Smooth muscle cell of the coronary artery (primary cell): ENCODE data around the gene LEMD3. TPM values are rescaled to one million over a fixed set of nuclear protein-coding genes. Genes with fewer than 3 reads are reported as not detected.

Source experiments
- total RNA-seq: library from RNA; depleted of rRNA; stranded (reverse); fragments of >200 nt; gene quantifications from 2 replicates; pipeline ENCODE4 v1.2.3, GENCODE V29; 2014; ENCODE audit warnings: low replicate concordance

Gene LEMD3
- 10.1 and 21.2 TPM in 2 replicates for total RNA-seq

DNA sequence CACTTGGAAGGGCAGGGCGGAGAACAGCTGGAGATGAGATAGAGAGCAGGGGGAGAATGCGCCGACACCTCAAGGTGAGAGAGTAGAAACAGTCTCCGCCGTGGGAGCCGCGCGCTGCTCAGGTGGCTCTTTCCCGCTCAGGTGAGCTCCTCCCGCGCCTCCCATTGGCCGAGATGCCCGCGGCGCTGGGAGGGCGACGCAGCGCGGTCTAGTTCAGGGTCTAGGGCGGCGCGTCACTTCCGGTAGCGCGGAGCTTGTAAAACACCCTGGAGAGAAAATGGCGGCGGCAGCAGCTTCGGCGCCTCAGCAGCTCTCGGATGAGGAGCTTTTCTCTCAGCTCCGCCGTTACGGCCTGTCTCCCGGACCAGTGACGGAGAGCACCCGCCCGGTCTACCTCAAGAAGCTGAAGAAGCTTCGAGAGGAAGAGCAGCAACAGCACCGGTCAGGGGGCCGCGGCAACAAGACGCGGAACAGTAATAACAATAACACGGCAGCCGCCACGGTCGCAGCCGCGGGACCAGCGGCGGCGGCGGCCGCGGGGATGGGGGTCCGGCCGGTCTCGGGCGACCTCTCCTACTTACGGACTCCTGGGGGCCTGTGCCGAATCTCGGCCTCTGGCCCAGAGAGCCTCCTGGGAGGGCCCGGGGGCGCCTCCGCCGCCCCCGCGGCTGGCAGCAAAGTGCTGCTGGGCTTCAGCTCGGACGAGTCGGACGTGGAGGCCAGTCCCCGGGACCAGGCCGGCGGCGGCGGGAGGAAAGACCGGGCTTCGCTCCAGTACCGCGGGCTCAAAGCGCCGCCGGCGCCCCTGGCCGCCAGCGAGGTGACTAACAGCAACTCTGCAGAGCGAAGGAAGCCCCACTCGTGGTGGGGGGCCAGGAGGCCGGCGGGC lies at the start of gene LEMD3:
TSS of gene LEMD3 (plus strand) at position 264 of the 889 bp plus-strand sequence. CDS start at position 278, 14 bp downstream.

DNA sequence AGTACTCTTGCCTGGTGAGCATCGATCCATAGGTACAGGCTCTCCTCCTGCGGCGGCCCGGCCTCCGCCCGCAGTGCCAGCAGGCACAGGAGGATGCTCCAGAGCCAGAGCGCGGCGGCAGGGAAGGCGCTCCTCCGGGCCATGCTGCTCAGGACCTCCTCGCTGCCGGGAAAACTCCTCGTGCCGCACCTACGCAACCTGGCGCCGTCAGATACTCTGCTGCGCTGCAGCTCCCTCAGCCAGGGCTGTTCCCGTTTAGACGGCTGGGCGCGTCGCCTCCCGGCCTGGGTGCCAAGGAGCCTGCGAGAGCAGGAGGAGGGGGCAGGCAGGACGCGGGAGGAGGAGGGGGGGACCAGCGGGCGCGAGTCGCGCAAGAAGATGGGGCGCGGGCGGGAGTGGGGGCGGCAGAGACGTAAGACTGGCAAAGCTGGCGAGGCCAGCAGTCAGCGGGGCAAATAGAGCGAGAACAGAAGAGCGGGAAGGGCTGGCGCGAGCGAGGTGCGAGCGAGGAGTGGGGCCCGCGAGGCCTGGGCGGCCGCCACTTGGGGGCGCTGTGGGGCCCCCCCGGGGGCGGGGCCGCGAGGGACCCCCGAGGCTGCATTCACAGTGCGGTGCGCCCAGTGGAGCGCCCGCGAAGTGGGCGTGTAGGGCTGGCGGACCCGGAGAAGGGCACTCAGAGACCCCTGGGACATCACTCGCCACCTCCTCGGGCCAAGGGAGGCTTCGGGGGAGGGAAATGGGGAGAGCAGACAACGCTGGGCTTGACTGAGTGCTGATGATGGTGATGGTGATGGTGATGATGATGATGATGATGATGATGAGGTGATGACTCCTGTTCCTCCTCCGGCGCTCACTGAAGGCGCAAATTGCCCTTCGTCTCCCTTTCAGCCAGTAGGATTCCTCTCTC lies 48.1 kb upstream of the LEMD3 start, which contains the start of gene WIF1:
TSS of gene WIF1 (minus strand) at position 257 of the 907 bp plus-strand sequence. CDS start at position 143, 114 bp downstream.

DNA sequence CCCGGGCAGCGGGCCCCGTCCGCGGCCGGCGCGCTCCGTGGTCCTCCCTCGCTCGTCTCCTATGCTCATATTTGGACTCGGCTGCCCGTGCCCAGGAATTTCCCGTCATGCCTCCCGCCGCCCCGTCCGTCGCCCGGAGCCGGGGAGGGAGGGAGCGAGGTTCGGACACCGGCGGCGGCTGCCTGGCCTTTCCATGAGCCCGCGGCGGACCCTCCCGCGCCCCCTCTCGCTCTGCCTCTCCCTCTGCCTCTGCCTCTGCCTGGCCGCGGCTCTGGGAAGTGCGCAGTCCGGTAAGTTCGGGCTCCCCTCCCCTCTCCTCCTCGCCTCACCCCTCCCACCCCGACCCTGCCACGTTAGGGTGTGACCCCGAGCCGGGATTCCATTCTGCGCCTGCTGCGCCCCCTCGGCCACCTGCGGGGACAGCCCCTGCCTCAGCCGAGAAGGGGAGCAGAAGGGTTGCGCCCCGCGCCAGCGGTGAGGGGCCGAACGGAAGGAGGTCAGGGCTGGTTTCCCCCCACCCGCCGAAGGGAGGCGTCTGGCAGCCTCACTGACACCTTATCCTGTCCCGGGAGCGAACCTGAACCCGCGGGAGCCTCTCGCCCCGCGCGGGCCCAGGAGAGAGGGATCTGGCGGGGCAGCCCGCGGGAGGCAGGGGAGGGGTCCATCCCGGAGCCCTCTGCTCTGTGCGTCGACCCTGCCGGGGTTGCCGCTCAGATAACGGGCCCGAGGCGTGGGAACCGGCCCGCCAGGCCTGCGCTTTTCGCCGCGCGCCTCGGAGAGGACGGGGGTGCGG lies 109.4 kb downstream of the LEMD3 start, which contains the start of gene MSRB3:
TSS of gene MSRB3 (plus strand) at position 108 of the 793 bp plus-strand sequence. CDS start 29,897 bp downstream, outside the sequence.

Other genes with a start within 250 kb of the LEMD3 start
- gene WIF1, start 48.3 kb upstream of the LEMD3 start, total RNA-seq: not detected in 2 replicates
- gene MSRB3, start 109.1 kb downstream of the LEMD3 start, total RNA-seq: 39.5 and 44.5 TPM in 2 replicates